ENCODE data around the gene NCOA7.
"Not testable (repeated sequence)": the region's sequence is repeated elsewhere in the genome, so short reads cannot be mapped to it uniquely, and the experiment has no call there.

NCOA7 gene

DNA sequence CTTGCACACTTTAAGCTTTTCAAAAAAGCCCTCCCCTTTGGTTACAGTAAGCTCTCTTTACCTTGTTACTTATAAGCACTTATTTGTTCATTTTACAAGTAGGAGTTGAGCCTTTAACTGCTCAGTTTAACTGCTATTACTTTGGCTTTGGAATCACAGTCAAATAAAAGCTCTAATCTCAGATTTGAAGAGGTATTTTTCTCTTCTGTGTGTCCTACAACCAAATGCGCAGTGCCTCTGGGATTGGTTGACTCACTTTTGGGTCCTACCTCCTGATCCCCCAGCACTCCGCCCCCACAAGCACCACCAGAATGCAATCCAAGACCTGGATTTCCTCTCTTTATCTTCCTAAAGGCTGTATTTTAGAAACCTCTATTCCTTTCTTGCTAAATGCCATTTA is 2.5 kb downstream of the NCOA7 start:
- DNase-seq: no peak

DNA sequence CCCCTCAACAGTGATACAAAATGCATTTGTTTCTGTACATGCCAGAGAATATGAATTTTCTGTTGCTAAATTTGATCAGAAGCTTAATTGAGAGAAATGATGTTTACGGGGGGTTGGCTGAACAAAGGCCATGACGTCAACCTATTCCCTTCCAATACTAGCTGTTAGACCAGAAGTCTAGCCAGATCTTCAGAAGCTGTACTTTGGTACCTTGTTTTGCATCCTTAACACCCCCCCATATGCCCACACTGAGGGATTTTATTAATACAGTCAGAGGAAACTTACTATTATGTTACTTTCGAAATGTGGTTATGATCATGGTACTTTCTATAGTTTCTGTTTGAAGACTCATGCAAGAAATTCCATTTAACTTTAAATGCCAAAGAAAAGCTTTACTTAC is 3.1 kb downstream of the NCOA7 start:
- no peak for DNase-seq

DNA sequence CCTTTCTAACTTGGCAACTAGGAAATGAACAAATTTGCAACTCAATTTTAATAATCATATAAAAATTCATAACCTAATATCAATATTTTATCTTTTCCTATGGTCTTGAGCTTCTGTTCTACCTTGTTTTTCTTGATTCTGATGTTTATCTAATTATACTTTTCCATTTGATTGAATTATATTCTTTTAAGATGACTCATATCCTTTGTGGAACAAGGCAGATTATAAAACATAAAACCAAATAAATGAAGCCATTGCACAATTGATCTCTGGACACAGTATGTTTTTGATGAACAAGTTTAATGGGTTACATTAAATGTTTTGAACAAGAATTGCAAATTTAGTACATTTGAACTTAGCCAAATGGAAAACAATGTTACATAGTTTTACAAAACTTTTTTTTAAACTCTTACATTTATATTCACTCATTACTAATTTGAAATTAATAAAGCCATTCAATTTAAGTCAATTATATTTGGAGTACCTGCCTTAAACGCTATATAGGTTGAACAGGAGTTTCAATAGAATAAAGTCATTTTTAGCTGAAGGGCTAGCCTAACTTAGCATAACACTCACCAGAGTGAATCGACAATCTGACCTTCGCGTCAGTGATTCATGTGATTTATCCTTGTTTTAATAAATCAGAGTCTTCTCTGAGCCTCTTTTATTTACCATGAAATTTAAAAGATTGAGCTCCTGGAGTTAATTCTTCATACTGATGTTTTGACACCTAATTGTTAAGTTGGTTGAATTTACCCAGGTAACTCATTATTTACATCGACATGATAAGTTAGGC is 3.8 kb downstream of the NCOA7 start:
- no peak for DNase-seq

DNA sequence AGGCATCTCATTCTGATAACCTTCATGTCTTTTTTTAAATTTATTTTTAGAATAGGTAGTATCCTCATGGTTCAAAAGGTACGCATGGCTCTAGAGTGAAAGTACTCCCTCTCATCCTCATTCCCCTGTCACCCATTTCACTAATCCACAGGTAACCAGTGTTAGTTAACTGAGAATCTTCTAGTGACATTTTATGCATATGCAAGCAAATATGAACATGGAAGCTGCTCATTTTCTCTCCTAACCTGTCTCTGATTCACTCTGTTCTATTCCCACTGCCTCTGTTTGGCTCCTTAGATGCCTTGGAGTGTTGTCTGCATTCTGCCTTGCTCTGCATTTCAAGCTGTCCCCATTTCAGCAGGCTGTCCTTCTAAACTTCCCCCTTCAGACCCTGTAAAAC is 4.5 kb downstream of the NCOA7 start:
- no peak for DNase-seq

DNA sequence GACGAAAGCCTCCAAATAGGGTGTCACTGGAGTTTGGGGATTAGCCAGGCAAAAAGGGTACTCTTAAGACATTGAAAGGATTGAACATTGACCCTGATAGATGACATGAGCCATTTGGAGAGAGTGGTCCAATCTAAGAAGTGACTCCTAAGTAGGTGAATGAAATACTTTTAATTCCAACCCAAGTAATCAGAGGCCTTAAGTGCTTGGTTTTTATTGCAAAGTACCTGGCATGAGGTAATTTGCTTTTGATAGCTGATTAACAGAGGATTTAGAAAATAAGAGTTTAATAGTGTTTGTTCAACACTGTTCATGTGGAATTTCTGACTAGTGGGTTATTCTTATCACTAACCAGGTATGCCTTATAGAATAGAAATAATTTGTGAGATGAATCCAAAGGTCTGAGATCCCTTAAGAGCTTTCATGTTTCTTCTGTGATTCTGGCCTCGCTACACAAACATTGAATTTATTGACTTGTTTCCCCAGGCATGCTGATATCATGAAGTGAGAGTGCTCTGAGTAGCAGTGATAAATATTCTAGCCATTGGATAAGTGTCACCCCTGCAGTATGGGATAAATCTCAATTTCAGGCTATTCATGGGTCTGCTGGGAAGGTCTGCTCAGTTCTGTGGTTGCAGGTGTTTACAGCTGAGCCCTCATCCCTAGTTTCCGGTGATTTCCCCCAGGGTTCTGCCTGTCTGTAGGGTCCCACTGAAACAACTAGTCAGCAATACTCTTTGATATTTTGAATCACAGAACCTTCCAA is 6.5 kb downstream of the NCOA7 start:
- DNase-seq: no peak

DNA sequence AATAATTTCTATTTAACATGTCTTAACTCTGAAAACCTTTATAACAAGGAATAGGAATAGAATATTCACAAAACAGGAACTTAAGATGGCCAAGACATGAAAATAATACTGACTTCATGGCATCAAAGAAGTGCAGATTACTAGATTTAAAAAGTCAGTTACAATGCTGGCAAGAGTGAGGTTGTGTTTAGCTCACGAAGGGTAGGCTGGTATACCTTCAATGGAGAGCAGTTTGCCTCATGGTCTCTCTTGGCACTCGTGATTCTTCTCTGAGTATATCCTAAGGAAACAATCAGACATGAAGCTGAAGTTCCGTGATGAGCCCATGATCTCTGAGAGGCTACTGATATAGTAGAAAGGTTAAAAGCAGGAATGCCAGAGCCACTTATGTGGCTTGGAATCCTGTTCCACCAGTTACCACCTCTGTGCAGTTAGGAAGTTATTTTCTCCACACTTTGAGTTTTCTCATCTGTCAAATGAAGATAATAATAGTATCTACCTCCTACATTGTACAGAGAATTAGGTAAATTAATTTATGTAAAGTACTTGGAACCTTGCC is 7.2 kb downstream of the NCOA7 start:
- no peak for DNase-seq

DNA sequence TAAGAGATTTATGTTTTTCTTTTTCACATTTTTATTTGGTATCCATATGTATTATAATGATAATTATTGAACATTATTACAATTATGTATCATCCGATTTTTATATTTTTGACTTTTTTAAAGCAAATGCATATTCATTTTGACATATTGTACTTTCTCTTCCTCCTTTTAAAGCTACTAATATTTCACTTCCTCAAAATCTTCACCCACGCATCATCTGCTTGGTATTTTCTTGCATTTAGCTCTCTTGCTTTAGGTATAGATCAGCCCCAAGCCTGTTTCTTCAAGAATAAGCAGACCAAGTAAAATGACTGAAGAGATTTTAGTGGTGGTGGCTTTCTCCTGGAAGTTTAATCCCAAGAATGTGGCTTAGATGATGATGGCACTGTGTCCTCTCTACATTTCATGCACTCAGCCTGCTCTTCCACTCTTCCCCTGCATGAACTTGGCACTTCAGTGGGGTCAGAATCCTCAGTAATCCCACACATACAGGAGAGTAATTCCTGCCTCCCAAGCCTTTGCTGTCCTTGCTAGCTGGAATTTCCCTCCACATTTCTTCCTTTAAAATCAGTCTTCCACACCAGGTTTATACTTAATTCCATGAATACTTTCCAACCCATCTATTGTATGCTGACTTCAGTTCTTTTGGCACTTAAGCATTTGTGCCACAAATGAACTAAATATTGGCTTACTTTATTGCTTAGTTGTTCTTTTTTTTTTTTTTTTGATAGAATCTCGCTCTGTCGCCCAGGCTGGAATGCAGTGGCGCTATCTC is 8.2 kb downstream of the NCOA7 start:
- no peak for DNase-seq

DNA sequence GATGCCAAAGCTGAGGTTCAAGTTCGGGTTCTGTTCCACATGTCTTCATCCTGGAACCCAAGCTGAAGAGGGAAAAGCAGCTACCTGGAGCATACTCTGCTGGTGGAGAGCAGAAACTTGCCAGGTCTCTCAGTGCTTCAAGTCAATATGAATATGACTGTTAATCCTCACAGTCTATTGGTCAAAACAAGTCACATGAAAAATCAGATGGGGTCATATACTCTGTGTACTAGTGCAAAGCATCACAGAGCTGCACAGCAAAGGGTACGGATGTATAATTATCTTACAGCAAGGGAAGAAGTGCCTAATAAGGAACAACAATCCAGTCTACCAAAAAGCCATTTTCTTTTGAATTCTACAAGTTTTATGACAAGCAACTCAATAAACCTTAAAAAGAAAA is 11.6 kb downstream of the NCOA7 start:
- DNase-seq: no peak

DNA sequence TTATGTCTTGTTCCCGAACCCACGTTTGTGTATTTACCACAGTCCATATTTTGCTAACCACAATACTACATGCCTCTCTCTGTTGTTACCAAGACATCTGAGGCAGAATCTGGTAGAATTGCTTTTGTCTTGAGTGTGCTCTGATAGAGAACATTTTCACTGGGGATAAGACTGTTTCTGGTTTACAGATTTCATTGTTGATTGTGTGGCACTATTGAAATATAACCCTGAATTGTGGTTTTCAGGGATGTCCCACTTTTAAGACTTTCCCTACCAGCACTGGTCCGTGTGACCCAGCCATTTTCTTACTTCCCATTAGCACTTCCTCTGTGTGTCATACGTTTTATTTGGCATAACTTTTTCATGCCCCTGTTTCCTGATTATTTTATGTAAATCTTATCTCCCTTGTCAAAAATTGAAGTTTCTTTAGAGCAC is 12.2 kb downstream of the NCOA7 start:
- no peak for DNase-seq

DNA sequence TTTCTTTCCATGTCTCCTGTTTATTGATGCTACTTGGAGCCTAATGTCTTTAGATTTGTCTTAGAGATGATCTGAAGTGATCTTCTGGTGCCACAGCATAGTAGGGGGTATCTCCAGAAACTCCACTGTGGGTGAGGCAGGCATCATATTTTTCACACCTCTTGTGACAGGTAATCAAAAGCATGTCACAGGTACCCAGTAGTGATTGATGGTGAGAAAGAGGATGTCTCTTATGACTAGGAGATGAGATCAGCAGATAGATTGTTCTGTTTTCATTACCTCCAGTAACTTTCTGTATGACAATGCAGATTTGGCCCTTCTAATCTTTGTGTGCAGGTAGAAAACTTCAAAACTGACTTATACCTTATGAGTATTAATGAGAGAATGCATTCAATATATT is 13.5 kb downstream of the NCOA7 start:
- DNase-seq: no peak

DNA sequence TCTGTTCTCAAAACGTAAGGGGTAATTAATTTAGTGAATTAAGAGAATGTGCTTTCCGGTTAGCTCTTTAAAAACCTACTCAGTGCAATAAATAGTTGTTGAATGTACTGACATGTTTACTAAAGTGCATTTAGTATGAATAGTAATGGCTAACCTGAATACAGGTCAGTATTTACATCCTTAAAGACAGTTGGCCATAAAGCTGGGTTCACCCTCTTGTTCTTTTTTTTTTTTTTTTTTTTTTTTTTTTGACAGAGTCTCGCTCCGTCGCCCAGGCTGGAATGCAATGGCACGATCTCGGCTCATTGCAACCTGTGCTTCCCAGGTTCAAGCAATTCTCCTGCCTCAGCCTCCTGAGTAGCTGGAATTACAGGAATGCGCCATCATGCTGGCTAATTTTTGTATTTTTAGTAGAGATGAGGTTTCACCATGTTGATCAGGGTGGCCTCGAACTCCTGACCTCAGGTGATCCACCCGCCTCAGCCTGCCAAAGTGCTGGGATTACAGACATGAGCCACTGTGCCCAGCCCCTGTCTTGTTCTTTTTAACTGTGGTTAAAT is 14.2 kb downstream of the NCOA7 start:
- DNase-seq: not testable (repeated sequence)

DNA sequence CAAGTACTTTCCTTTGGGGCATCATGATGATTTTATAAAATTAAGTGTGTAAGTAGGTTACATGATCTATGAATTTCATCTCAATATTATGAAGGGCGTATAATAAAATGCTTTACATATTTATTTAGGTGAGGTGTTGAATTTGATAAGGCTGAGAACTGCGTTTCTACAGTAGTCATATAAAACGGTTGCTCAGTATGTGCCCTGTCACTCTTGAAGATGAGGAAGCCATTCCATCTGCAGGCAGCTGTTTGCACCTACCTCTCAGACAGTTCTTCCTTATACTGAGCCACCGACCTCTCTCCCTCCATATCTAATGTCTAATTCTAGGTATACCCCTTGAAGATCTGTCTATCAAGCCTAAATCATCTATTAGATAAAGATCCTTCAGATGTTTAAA is 16.1 kb downstream of the NCOA7 start:
- DNase-seq: no peak

DNA sequence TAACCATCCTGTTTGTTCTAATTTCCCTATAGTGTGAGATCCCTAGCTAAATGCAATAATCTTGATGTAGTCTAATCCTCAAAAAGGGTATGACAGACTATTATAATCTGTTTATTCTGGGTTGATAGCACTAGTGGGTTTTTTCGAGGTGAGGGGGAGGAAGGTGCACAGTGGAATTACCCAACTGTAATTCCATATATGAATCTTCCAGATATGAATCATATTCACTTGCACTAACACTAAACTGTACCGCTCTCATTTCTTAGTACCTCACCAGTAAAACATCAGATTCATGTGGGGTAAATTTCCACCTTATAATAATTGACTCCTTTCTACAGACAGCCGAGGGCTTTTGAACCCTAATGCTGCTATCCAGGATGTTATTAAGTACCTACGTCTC is 16.5 kb downstream of the NCOA7 start:
- no peak for DNase-seq

DNA sequence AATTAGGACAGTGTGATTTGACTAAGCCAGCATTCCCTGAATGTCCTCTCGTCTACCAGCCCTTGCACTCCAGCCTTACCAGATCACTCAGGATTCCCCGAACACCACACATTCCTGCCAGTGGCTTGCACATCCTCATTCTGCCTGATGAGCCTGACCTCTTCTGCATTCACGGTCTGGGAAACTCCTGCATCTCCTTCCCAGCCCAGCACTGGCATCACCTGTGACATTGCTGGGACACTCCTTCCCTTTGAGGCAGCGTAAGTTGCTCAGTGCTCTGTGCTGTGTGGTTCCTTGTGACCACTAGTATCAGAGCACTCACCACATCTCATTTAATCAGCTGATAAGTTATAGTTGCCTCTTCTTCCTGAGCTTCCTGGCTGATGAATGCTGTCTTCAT is 17.3 kb downstream of the NCOA7 start:
- DNase-seq: no peak

DNA sequence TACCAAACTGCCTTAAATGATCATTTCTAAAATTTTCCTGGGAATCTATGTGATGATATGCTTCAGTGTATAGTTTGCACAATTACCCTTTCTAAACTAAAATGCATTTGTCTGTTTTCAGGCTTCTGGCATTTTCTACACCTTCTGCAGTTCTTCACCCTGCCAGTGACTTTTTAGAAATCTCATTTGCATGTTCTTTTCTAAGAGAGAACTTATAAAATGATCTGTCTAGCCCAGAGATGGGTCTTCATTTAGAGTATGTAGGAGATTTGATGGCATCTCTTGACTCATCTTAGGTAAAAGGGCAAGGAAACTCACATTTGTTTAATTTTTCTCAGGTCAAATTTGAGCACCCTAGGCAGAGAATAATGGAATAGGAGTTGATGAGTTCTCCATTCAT is 17.8 kb downstream of the NCOA7 start:
- no peak for DNase-seq

DNA sequence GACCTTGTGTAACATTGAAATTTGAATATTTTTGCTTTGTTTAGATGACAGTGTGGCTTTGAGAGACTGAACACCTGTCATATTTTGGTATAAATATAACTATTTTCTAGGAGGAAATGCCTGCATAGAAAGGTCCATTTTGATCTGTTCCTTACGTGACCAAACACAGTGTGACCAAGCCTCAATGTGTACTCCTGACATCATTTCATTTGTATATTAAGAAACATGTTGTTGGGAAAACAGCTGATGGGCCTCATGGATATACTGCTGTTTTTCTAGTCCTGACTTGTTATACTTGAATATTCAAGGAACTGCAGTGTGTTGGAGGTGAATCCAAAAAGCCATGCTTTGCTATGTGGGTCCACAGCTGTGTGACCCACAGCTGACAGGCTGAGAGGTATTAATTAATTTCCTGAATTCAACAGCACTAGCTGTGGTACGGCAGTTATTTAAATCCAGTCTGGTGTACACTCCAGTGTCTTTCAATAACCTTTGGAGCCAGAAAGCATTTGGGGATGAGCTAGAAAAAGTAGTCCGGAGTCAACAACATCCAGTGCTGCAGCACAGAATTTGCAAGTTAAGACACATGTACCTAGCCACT is 18.9 kb downstream of the NCOA7 start:
- no peak for DNase-seq

DNA sequence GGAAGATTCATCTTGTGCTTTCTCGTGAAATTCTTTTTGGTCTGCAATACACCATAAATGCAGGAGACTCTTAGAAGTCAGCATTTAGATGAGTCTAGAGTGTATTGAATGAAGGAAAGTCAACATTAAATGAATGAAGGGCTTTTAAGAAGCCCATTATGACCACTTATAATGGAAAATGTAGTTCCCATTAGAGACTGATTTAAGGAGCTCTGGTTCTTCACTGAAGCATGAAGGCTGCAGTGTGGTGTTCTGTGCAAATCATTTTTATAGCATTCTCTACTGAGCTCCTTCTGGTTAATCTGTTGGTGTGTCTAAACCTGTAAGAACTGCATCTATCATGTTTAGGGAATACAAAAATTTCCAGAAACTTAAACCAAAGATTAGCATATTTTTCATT is 19.7 kb downstream of the NCOA7 start:
- no peak for DNase-seq

DNA sequence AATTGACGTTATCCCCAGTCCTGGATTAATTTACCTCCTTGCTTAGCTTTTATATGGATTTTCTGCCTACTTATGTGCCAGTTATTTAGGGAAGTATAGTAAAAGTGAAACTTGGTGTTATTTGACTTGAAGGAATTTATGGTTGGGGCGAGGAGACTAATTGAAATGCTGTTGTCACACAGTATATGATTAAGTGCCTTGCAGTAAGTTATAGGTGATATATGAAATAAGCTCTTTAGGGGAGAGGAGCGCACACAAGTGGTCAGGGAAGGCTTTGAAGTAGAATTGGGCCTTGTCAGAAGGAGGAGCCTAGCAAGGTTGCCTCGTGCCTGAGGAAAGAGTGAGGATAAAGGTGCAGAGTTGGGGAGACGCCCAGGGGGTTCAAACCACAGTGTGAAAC is 20.5 kb downstream of the NCOA7 start:
- no peak for DNase-seq

DNA sequence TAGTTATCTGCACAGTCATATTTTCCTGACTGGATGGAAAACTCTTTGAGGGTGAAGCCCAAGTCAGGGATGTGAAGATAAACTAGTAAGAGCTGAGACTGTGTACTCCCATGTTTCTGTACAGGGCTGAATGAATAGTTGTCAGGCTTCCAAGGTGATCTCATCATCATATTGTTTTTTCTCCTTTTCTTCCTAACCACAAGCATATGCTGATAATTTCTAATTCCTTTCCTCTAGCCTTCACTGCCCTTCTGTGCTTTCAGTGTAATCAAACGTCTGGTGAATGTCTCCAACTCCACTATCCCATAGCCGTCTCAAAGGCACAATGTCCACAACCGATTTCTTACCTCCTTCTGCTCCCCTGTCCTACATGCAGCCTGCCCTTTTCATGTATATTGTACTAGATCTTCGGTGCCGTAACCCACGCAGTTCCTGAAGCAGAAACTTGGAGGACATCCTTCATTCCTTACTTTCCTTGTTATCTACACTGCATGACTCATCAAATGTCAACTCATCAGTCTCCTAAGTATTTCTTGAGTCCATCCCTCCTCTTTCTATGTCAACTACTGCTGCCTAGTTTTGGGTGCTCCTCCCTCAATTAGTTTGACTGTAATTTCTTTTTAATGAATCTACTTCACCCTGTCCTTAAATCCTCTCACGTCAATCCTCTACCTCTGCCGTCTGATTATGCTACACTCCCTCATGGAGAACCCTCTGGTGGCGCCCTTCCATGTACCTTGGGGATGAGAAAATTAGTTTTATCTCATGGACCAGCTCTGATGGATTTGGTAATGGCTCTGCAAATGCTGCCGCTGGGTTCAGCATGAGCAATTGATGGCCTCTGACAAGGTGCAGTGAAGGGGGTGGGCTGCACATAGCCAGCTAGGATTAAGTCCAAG is 21.9 kb downstream of the NCOA7 start:
- DNase-seq: no peak

DNA sequence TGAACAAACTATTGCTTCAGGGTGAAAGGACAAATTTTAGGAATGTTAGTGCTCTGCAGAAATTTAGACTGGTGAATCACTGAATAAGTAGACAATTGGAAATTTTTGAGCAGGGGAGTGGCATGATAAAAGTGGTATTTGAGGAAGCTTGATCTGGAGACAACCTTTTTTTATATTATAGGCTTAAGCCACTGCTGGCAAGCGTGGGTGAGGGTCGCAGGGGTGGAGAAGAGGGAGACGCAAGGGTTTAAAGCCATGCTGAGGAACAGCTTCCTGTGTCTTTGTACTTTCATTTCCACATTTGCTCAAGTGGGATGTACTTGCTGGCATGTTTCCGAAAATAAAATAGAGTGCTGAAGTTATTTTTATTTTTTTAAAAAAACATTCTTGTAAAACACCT is 23.7 kb downstream of the NCOA7 start:
- no peak for DNase-seq

DNA sequence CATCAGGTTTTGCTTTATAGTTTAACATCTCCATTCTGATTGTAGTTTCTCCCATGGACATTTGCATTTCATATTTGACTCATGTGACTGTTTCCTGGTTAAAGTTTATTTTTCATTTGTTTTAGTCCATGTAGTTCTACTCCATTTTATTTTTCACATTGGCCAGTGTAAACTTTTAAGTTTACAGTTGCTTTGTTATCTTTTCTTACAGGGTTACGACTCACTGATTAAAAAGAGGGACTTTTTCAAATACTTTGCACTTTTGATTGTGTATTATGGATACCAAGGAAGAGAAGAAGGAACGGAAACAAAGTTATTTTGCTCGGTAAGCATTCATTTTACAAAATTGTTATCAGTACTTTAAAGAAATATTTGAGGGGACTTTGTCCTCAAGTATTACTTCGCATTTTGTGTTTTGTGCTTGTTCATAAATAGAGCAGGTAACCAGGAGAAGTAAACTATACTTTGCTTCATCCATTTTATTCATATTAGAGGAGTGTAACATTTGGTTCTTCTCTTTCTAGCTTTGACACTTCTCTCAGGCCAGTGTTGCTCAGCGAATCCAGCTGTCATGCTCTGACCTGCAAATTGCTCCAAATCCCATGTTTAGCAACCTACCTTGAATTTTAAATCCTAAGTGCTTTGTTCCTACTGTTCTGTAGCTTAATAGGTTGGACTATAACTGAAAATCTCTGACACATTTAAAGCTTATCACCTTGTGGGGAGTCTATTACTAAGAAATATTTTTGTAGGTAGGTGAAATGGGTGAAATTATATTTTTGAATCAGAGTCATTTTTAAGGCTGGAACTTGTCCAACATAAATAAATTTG is 24.5 kb downstream of the NCOA7 start:
- DNase-seq: no peak

All from activated T-cell treated with anti-CD3 and anti-CD28 coated beads, Interleukin-2, amount 50 U/mL, for 1 hour (primary cell).